Activated CD4-positive, alpha-beta T cell treated with anti-CD3 and anti-CD28 coated beads, Interleukin-2, Interleukin-4, amounts not matched to agents 100 ng/mL and 50 ng/mL, durations not matched to agents 16 hours and 8 hours (primary cell): ENCODE results near the gene PRSS12.
"Not testable (repeated sequence)": the region's sequence is repeated elsewhere in the genome, so short reads cannot be mapped to it uniquely, and the experiment has no call there.

Source experiments
- DNase-seq: peaks from one replicate; pipeline ENCODE4 v3.0.0-alpha.2; 2020; ENCODE audit warnings: low spot score

Gene PRSS12, protein sequence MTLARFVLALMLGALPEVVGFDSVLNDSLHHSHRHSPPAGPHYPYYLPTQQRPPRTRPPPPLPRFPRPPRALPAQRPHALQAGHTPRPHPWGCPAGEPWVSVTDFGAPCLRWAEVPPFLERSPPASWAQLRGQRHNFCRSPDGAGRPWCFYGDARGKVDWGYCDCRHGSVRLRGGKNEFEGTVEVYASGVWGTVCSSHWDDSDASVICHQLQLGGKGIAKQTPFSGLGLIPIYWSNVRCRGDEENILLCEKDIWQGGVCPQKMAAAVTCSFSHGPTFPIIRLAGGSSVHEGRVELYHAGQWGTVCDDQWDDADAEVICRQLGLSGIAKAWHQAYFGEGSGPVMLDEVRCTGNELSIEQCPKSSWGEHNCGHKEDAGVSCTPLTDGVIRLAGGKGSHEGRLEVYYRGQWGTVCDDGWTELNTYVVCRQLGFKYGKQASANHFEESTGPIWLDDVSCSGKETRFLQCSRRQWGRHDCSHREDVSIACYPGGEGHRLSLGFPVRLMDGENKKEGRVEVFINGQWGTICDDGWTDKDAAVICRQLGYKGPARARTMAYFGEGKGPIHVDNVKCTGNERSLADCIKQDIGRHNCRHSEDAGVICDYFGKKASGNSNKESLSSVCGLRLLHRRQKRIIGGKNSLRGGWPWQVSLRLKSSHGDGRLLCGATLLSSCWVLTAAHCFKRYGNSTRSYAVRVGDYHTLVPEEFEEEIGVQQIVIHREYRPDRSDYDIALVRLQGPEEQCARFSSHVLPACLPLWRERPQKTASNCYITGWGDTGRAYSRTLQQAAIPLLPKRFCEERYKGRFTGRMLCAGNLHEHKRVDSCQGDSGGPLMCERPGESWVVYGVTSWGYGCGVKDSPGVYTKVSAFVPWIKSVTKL

DNA sequence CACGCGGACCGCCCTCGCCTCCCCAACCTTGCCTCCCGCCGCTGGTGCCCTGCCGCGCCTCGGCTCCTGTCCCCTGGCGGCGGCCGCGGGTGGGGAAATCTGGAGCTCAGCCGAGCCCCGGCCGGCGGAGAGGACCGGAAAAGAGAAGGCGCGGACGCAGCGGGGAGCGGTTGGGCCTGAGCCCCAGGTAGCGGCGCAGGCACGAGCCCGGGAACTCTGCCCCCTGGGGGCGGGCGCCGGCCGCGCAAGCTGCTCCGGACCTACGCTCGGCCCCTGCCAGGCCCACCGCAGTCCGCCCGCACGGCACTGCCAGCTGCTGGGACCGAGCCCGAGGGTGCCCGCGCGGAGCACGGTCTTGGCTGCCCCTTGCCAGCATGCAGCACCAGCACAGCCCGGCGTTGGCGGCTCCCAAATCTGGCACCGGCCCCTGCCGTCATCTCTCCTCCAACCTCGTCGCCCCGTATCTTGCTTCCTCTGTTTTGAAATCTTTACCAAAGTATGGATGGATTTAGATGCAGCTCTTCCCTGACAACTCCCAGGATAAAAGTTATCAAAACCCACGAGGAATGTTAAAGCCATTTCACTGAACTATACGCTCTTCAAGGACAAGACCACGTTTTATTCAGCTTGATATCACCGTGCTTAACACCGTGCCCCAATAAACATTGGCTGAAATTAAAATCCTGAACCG lies at the start of gene PRSS12:
PRSS12 (minus strand) TSS at position 161 of the 691 bp plus-strand sequence. CDS start 283 bp downstream, outside the sequence.
- DNase-seq = peak; percentile 58

DNA sequence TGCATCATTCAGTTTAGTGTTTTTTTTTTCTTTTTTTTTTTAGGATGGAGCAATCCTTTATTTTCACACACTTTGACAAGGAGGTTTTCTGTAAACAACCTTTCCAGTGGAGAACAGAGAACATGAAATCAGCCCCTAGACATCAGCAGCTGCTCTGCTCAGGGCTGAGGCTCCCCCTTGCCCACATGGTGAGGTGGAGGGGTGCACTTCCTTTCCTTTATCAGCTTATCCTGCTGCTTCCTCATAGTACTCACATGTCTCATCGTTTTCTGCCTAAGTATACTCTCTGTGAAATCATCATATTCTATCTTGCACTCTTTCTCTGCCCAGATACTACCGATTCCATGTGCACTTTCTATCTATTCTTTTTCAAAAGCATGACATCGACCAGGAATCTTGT lies 47.6 kb upstream of the PRSS12 start:
- no peak for DNase-seq

DNA sequence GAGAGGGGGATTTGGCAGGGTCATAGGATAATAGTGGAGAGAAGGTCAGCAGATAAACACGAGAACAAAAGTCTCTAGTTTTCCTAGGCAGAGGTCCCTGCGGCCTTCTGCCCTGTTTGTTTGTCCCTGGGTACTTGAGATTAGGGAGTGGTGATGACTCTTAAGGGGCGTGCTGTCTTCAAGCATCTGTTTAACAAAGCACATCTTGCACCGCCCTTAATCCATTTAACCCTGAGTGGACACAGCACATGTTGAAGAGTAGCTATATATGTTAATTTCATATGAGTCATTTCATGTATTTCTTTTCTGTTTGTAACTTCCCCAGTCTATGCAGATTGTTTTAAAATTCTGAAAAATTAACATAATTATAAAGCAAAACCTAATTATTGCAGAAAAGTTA lies 47.1 kb upstream of the PRSS12 start:
- DNase-seq = not testable (repeated sequence)

DNA sequence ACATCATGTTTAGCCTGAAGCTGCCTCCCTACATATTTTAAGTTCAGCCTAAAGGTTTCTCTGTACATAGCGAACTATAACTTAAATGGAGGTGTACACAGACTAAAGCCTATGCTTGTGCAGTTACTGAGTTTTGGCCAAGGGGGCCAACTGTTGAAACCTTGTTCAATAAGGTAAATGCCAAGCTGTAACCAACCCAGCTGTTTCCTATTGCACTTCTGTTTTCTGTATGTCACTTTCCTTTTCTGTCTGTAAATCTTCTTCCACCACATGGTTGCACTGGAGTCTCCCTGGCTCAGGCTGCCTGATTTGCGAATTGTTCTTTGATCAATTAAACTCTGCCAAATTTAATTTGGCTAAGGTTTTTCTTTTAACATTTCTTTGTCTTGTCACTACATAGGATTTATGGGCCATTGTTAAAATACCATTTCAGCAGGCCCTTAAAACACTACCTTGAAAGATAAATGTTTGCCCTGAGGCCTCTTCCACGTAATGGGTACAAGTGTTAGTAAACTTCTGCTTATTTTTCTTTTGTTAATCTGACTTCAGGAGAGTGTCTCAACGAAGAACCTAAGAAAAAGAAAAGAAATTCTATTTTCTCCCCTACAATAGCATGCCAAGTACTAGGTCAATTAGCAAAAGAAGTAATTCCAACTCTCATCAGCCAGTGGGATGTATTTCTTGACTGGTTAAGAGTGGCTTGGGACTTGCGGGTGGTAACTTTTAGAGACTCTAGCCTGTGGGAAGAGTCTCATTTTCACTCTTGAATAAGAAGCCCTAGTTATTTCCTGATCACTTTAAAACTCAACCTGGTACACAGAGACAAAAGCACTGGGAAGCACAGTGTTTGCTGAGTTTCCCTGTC lies 45.7 kb upstream of the PRSS12 start:
- DNase-seq = no peak

DNA sequence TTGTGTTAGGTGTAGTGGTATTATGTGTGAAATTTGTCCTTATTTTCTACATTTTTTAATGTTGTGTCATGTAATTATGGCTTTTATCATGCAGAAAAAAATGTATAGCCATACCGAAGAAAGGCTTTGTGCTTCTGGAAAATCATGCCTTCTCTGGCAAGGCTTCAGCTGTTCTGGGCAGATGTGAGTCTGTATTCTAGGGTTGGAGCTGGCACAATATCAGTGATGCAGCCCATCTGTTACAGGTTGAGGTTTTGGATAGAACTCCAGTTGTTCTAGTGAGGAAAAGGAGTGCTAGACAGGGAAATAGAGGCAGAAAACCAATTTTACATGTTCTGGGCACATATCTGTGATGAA lies 44.8 kb upstream of the PRSS12 start:
- no peak for DNase-seq

DNA sequence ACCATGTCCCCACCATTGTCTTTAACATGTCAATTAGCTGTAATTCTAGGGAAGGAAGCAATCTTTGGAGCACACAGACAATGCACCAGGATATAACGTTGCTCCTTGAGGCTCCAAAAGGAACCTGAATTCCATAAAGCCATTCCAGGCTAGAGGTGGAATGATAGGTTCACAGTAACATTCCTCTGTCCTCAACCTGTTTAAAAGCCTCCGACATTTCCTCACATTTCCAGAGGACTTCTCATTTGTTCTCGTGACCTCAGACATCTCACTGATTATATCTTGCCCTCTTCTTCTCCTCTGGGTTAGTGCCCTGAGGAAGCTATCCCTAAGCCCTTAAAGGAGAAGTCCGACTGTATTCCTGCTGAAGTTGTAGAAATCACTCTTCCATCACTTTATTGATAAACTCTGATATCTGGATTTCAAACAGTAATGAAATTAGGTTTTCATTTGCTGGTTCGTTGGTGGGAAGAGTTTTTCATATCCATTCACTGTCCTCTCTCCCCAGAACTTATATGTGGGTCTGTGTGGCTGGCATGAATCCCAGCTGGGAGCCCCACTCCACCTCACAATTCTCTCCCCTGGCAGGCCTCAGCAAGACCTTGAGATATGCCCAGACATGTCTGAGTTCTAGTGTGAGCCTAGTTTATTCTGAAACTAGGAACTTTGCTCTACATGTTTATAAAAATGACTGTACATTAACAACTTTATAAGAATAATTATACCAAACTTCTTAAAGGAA lies 44.2 kb upstream of the PRSS12 start:
- DNase-seq = no peak

DNA sequence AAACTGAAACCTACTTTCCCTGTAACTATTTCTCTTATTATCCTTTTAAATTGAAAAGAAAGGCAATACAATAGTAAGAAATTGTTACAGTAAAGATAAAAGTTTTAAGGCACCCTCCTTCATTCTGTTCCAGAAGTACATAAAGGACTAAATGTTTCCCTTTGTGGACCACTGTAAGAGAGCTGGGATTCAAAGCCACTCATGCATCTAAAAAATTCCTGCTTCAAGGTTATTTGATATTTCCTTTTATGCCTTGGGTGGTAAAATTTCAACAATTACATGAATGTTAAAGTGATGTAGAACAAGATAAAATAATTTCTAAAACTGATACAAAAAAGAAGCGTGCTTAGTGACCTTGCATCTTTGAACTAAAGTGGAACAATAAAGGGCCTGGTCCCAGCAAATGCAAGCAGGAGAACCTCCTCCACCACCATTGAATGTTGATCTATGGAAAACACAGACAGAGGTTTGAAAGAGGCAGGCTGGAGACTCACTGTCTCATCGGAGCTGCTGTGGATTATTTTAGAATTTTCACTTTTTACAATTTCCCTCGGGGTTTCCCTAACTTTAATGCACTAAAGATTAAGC lies 42.3 kb upstream of the PRSS12 start:
- no peak for DNase-seq

DNA sequence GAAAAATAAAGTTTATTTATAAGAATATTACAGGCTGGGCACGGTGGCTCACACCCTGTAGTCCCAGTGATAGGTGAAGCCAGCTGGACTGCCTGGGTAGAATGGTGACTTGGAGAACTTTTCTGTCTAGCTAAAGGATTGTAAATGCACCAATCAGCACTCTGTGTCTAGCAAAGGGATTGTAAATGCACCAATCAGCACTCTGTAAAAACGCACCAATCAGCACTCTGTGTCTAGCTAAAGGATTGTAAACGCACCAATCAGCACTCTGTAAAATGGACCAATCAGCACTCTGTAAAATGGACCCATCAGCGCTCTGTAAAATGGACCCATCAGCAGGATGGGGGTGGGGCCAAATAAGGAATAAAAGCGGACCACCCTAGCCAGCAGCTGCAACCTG lies 39.7 kb upstream of the PRSS12 start:
- DNase-seq = not testable (repeated sequence)

DNA sequence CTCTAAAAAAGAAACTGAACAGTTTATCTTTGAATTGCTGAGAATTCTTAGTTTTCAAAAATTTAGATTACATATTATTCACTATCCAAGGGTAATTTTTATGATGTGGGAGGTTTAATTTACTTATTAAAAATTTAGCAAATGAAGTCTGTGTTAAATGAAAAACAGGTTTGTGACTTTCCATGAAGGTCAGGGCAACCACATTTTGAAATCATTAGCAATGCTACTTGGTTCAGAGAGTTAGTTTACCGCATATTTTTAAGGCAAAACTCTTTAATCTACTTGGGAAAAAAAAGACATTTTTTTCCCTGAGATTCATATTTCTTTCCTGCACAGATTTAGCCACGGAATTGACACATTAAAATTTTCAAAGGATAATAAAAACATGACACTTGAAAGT lies 37.3 kb upstream of the PRSS12 start:
- DNase-seq = no peak

DNA sequence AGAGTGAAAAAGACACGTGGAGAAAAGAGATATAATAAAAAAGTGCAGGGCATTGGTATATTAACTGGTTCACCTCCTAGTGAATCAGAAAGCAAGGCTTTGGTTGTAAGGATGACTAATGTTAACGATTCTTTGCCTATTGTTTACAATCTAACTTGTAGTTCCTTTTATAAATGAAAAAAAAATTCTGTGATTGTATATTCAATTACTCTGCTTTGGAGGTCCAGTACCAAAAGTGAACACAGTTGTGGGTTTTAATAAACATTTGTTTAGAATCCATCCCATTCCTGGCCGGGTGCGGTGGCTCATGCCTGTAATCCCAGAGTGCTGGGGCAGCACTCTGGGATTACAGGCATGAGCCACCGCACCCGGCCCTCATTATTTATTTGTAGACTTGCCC lies 36.9 kb upstream of the PRSS12 start:
- DNase-seq = no peak

DNA sequence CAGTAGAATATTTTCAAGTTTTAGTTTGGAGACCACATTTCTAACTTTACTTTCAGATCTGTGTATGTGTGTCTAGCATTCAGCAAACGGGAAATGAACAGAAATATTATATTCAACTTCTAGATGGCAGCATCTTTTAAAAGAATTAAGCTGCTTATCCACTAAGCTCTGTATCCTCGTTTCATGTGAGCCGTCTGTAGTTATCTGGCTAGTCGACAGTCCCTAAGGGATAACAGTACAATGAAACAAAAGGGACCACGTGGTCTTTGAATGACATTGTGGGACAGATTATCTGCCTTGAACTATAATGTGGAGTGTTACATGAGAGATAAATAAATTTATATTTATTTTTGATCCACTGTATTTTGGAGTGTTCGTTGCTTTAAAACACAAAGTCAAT lies 35.8 kb upstream of the PRSS12 start:
- no peak for DNase-seq

DNA sequence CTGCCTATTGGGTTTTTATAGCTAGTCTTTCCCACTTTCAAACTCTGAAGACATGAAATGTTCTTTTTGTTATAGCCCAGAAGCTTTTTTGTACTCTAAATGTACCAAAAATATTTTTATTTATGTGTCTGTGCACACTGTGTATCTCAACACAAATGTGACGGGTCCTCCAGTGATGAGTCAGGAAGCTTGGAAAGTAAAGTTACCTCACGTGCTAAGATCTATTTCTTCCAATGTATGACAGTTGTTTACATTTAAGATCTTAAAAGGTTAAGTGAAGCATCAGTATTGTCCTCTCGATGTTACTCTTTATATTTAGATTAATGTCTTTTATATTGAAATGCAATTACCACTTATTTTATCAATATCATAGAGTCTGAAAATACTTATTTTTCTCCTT lies 29.1 kb upstream of the PRSS12 start:
- DNase-seq = no peak

DNA sequence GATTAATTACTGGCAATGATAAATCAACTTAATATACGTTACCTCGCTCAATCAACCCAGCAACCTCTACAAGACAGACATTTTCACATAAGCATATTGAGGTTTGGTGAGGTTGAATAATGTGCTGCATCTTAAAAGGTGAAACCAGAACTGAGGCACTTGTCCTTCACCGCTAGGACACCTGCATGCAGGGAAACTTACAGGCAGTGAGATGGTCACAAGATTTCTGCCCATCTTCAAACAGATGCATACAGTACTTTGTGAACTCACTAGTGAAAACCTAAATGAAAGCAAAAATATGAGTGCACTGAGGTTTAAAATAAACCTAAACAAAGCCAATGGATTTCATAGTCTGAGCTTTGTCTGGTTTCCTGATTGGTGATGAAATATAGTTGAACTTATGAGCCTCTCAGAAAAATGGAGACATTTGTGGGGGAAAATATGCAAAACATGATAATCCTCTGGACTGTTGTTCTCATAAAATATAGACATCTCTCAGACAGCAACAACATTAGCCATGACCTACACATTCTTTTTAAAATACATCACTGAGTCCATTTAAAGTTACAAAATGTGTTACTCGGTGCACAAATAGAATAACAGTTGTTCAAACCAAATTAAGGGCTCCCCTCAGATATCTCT lies 20.9 kb upstream of the PRSS12 start:
- DNase-seq = no peak

DNA sequence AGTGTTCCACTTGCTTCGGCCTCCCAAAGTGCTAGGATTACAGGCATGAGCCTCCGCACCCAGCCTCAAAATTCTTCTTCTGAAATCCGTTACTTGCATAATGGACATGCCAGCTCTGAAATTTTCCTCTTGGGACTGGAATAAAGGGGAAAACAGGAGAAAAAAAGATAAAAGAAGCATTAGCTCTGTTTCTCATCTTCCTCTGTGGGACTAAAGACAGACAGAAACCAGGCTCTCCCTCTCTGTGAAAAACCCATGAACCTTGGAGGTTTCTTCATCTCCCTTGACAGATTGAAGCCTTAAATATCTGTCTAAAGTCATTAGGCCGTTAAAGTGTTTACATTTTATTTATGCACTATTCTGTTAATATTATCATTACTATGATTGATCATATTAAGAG lies 19.4 kb upstream of the PRSS12 start:
- no peak for DNase-seq

DNA sequence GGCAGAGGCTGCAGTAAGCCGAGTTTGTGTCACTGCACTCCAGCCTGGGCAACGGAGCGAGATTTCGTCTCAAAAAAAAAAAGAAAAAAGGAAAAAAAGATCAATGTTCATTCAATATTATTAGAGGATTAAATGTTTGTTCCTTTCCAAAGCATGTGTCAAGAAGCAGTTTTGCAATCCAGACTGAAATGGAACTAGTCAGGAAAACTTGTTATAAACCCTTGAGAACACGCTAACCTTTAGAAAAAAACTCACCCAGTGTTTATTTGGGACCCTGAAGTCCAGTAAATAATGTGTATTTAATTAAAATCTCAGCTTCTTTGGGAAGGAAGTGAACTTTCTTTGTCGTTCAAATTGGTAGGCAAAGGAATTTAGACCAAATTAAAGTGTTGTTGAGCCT lies 16.4 kb upstream of the PRSS12 start:
- no peak for DNase-seq

DNA sequence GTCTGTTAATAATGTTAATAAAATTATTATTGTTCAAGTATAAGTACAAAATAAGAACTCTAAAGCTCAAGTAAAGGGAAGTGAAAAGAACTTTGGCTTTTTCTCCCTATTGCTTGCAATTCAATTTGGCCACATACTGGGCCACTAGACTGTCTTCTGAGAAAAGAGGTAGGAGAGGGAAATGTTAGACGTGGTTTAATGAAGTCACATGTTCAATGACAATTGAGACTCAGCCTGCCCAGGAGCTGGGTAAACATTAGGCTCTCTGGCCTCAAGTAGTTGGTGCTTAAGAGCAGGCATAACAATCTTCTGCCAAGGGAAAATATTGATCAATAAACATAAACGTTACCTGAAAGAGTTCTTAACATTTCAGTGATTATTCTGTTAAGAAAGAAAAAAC lies 15.1 kb upstream of the PRSS12 start:
- no peak for DNase-seq

DNA sequence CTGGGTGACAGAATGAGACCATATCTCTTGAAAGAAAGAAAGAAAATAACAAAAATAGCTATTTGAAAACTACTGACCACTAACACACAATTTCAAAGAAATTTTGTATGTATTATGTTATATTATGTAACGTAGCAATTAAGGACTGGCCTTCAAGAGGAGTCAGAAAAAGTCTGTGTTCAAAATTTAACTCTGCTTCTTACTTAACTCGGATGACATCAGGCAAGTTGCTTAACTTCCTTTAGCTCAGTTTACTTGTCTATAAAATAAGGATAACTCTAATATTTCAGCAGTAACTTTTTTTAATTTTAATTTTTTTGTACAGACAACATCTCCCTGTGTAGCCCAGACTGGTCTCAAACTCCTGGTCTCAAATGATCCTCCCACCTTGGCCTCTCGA lies 14.6 kb upstream of the PRSS12 start:
- DNase-seq = no peak

DNA sequence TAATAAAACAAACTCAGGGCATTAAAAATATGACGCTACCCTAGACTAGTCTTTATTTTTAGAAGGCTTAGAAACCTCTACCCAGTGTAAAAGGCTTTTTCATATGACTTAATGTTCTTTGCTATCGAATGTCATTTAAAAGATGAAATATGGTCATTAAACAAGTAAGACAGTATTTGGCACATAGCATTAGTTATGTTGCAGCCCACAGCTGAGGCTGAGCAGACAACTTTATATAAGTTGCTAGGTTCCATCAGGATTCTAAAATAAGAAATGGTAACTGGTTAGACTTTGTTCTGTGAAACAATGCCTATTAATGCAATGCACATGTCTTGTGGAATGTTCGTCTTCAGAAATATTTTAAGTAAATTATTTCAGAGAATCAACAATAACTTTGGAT lies 10.4 kb upstream of the PRSS12 start:
- no peak for DNase-seq

DNA sequence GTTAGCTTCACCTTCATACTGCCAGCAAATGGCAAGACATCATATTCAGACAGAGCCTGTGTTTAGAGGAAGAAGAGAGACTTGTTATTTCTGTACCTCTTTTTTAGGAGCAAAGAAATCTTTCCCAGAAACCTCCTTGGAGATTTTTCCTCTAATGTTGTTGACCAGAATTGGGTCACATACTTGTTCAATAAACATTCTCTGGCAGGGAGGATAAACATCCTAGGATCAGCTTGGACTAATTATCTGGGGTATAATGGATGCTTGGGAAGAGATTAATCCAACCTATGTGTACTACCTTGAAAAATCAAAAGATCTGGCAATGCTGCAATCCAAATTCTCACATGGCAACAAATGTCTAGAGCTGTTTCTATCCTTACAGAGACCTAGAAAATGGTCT lies 8.4 kb upstream of the PRSS12 start:
- no peak for DNase-seq

DNA sequence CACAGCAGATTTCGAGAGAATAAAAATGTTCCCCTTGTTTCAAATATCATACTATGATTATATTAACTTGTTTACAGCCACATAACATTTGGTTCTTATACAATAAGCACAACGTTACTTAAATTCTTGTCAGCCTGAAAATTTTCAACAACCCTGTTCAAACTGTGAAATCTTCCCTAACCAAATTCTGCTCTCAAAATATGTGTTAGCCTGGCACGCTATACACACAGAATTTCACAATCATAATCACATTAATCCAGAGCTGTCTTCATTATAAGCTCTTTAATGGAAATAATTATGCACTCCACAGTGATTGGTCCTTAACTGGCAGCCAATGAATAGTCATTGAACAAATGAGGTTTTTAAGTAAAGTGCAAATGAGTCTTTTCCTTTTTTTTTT lies 7.3 kb upstream of the PRSS12 start:
- DNase-seq = no peak
